ENCODE results near the gene EPHB1. TPM values are rescaled to one million over a fixed set of nuclear protein-coding genes. Genes with fewer than 3 reads are reported as not detected.

The EPHB1 gene
- total RNA-seq, 4 donors from 2014 or later = 0.82 to 2.2 (median 1.2) TPM

GRCh38 chr3:134857356-134857755 is 62.3 kb downstream of the EPHB1 start:
- Histone ChIP-seq H3K36me3 (no peaks in the 10 kb centered on the region), H3K27ac (no peak overlapping the region), H3K27me3 (no peaks in the 10 kb centered on the region), H3K4me1 (no peaks in the 10 kb centered on the region), H3K4me3 (no peak overlapping the region), H3K9me3 (no peaks in the 10 kb centered on the region)
- TF ChIP-seq EP300 (IDR thresholded peaks at IDR 0.05; ENCODE audit: low read depth) (no peak), POLR2AphosphoS5 (IDR thresholded peaks at IDR 0.05) (no peak), CTCF (IDR thresholded peaks at IDR 0.05) (no peak), POLR2A (IDR thresholded peaks at IDR 0.05) (no peak)
- in situ Hi-C loops (cut with MboI; ENCODE audit: low pct_ligation_motif_present in 1 of 4, low pct_unique_long_range_greater_than_20kb in 1 of 4, low sequenced_read_pairs in 3 of 4) (no loop called here), intact Hi-C loops (cut with DNase I; ENCODE audit: low total_unique reads) (no loop called here)
- no peak for DNase-seq
- 75% methylated on average over 7 of the region's 7 CpGs; no CpG with 5 or more reads in 1 of the 2 donors for whole genome bisulfite sequencing, 2 donors (ENCODE audit: low coverage in 1 of 2)

DNA sequence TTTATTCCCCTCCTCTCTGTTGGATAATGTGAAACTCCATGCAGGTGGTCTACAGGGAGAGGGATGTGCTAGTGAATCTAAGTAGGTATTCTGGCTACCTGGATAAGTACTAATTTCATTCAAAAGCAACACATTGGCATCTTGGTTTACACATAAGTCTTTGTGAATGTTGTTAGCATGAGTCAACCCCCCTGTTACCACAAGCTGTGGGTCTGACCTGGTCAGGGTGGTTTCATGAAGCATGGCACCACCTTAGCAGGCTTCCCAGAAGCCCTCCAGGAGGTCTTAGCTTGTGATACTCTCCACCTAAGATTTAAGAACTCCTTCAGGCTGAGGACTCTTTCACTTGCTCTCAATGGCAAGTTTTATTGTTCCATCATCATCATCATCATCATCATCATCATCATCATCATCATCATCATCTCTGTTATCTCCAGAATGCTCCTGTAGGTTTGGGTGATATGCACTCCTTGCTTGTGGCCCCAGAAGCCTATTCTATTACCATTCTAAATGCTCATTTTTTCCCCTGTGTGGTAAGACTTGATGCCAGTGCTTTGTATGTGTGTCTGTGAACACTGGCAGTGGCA is 62.8 kb downstream of the EPHB1 start:
- Histone ChIP-seq H3K9me3 (no peaks in the 10 kb centered on the region), H3K27me3 (no peaks in the 10 kb centered on the region), H3K36me3 (no peaks in the 10 kb centered on the region), H3K4me3 (no peak overlapping the region), H3K27ac (no peak overlapping the region), H3K4me1 (no peaks in the 10 kb centered on the region)
- TF ChIP-seq CTCF (IDR thresholded peaks at IDR 0.05) (no peak), POLR2AphosphoS5 (IDR thresholded peaks at IDR 0.05) (no peak), EP300 (IDR thresholded peaks at IDR 0.05; ENCODE audit: low read depth) (no peak), POLR2A (IDR thresholded peaks at IDR 0.05) (no peak)
- in situ Hi-C loops (cut with MboI; ENCODE audit: low pct_ligation_motif_present in 1 of 4, low pct_unique_long_range_greater_than_20kb in 1 of 4, low sequenced_read_pairs in 3 of 4) (no loop called here), intact Hi-C loops (cut with DNase I; ENCODE audit: low total_unique reads) (no loop called here)
- DNase-seq = no peak

- TF ChIP-seq POLR2AphosphoS5 (IDR thresholded peaks at IDR 0.05) (no peak), EP300 (IDR thresholded peaks at IDR 0.05; ENCODE audit: low read depth) (no peak), CTCF (IDR thresholded peaks at IDR 0.05) (no peak), POLR2A (IDR thresholded peaks at IDR 0.05) (no peak)
- Histone ChIP-seq H3K27me3 (no peaks in the 10 kb centered on the region), H3K27ac (no peak overlapping the region), H3K4me3 (no peak overlapping the region), H3K4me1 (no peaks in the 10 kb centered on the region), H3K36me3 (no peaks in the 10 kb centered on the region), H3K9me3 (no peaks in the 10 kb centered on the region)
- DNase-seq = no peak
- in situ Hi-C loops (cut with MboI; ENCODE audit: low pct_ligation_motif_present in 1 of 4, low pct_unique_long_range_greater_than_20kb in 1 of 4, low sequenced_read_pairs in 3 of 4) (no loop called here), intact Hi-C loops (cut with DNase I; ENCODE audit: low total_unique reads) (no loop called here)
- WGBS, 2 donors (ENCODE audit: low coverage in 1 of 2) = 24 to 65% methylated on average over 3 to 7 of the region's 7 CpGs
These were observed 63.5 kb downstream of the EPHB1 start for GRCh38 chr3:134858441-134859035.

DNA sequence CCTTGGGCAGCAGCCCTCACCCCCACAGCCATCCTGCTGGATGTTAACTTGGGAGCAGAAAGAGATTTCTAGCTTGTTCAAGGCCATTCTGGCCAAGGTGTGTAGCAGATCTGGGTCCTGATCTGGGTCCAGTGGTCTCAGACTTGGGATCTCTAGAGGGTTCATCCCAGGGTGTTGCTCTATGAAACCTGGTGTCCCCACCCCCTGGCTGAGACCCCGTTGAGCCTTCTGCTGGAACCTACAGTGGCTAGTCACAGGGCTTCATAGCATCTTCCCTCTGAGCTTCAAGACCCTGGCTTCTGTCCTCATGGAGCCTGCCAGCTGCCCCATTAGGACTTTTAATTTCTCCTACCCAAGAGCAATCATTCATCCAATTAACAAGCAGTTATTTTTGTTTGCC is 64.3 kb downstream of the EPHB1 start:
- no peaks in the 10 kb centered on the region for H3K9me3 ChIP-seq
- DNase-seq = no peak
- in situ Hi-C loops (cut with MboI; ENCODE audit: low pct_ligation_motif_present in 1 of 4, low pct_unique_long_range_greater_than_20kb in 1 of 4, low sequenced_read_pairs in 3 of 4) = no loop called here

More for the DNA sequence above, 64.3 kb downstream of the EPHB1 start:
- Histone ChIP-seq H3K27me3 (no peaks in the 10 kb centered on the region), H3K36me3 (no peaks in the 10 kb centered on the region), H3K4me1 (no peaks in the 10 kb centered on the region), H3K4me3 (no peak overlapping the region), H3K27ac (no peak overlapping the region)
- WGBS, 2 donors (ENCODE audit: low coverage in 1 of 2) = 65% methylated on average over 1 of the region's 1 CpG; no CpG with 5 or more reads in 1 of the 2 donors
- TF ChIP-seq POLR2AphosphoS5 (IDR thresholded peaks at IDR 0.05) (no peak), CTCF (IDR thresholded peaks at IDR 0.05) (no peak), POLR2A (IDR thresholded peaks at IDR 0.05) (no peak), EP300 (IDR thresholded peaks at IDR 0.05; ENCODE audit: low read depth) (no peak)
- intact Hi-C loops (cut with DNase I; ENCODE audit: low total_unique reads) = no loop called here

Data from transverse colon (tissue), 4 donors.